OCI-LY7 (cell line): ENCODE data around the gene ARID4A.

ENCODE experiments used
- CTCF ChIP-seq: fragments of 200-600 bp; sonication (generic); conservative IDR thresholded peaks from 2 replicates; pipeline ENCODE4 v1.5.1; 2014; ENCODE audit warnings: mild to moderate bottlenecking, antibody characterized with exemption, low read length, moderate library complexity, mixed read lengths
- EZH2phosphoT487 ChIP-seq: fragments of 200-600 bp; sonication (generic); IDR thresholded peaks from 2 replicates; pipeline ENCODE4 v1.6.1; 2018; ENCODE audit warnings: low read depth, borderline replicate concordance, mild to moderate bottlenecking, mixed run types, antibody characterized with exemption, low read length, moderate library complexity, mixed read lengths

- TF ChIP-seq CTCF = no peak
- no peak for TF ChIP-seq EZH2phosphoT487
These were observed 23.5 kb upstream of the ARID4A start for GRCh38 chr14:58274881-58275280.
